ENCODE measurements around the gene STAT6.

Gene STAT6

GRCh38 chr12:57131896-57132744, 21.0 kb upstream of the STAT6 start:
- TF ChIP-seq, protein P1, sequence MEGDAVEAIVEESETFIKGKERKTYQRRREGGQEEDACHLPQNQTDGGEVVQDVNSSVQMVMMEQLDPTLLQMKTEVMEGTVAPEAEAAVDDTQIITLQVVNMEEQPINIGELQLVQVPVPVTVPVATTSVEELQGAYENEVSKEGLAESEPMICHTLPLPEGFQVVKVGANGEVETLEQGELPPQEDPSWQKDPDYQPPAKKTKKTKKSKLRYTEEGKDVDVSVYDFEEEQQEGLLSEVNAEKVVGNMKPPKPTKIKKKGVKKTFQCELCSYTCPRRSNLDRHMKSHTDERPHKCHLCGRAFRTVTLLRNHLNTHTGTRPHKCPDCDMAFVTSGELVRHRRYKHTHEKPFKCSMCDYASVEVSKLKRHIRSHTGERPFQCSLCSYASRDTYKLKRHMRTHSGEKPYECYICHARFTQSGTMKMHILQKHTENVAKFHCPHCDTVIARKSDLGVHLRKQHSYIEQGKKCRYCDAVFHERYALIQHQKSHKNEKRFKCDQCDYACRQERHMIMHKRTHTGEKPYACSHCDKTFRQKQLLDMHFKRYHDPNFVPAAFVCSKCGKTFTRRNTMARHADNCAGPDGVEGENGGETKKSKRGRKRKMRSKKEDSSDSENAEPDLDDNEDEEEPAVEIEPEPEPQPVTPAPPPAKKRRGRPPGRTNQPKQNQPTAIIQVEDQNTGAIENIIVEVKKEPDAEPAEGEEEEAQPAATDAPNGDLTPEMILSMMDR (conservative IDR thresholded peaks at IDR 0.05; ENCODE audit: control insufficient read depth, insufficient read depth, low read depth, low read length): no peak
- peak; percentile 76 for DNase-seq (ENCODE audit: low read depth)
- peak overlapping the region; percentile 59 for H3K4me3 ChIP-seq (ENCODE audit: control insufficient read depth, low read depth, low read length)

DNA sequence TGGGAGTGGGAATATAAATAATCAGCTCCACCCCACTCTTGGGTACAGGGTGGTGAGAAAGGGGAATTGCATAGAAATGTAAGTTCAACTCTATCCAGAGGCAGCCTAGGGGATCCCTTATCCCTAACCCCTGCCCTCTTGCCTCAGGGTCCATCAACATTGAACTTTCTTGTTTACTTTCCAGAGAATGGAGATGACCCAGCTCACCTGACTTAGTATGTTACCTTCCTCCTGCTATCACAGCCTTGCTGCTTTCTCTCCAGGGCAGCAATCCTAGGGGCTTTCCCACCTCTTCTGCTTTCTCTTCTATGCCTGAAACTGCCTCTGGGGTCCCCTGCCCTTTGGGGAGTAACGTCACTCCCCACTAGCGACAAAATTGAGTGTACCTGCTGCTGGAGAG, 19.8 kb upstream of the STAT6 start:
- H3K4me3 ChIP-seq (ENCODE audit: control insufficient read depth, low read depth, low read length): peak overlapping the region; percentile 59
- TF ChIP-seq, protein P1 (conservative IDR thresholded peaks at IDR 0.05; ENCODE audit: control insufficient read depth, insufficient read depth, low read depth, low read length): no peak
- no peak for DNase-seq (ENCODE audit: low read depth)

- DNase-seq (ENCODE audit: low read depth): peak; percentile 74
- TF ChIP-seq, protein P1 (conservative IDR thresholded peaks at IDR 0.05; ENCODE audit: control insufficient read depth, insufficient read depth, low read depth, low read length): no peak
- peak overlapping the region; percentile 59 for H3K4me3 ChIP-seq (ENCODE audit: control insufficient read depth, low read depth, low read length)
These were observed 18.7 kb upstream of the STAT6 start for GRCh38 chr12:57129889-57130288.

DNA sequence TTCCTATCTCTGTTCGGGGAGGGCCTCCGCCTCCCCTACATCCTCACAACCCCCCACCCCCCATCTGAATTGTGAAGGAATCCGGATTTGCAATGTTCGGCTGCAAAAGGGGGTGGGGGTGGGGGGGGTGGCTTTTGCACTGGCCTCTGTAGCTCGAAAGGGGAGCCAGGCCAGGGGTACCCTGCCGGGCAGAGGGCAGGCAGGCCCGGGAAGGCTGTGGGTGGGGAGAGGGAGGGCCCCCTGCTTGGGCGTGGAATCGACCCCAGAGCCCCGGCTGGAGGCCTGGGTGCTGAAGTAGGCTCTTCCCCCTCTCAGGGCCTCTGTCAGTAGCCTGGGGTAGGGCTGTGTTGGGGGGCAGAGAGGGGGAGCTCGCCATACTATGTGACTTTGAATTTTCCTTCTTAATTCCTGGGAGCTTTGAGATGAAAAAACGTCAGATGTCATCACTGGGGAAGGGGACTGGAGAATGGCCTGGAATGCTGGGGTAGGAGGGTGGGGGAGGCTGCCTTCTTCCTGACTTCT, 18.2 kb upstream of the STAT6 start:
- peak overlapping the region; percentile 59 for H3K4me3 ChIP-seq (ENCODE audit: control insufficient read depth, low read depth, low read length)
- DNase-seq (ENCODE audit: low read depth): no peak

DNA sequence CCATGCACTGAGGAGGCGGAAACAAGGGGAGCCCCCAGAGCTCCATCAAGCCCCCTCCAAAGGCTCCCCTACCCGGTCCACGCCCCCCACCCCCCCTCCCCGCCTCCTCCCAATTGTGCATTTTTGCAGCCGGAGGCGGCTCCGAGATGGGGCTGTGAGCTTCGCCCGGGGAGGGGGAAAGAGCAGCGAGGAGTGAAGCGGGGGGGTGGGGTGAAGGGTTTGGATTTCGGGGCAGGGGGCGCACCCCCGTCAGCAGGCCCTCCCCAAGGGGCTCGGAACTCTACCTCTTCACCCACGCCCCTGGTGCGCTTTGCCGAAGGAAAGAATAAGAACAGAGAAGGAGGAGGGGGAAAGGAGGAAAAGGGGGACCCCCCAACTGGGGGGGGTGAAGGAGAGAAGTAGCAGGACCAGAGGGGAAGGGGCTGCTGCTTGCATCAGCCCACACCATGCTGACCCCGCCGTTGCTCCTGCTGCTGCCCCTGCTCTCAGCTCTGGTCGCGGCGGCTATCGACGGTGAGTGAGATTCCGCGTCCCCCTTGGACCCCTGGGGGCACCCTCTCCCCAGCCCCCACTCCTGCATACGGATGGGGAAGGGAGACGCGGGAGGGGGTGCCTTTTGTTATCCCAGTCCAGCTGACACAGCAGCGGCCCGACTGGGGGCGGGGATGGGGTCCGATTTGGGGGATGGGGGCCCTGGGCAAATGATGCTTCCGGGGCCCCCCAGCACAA, 17.5 kb upstream of the STAT6 start:
- H3K4me3 ChIP-seq (ENCODE audit: control insufficient read depth, low read depth, low read length): peak overlapping the region; percentile 59
- DNase-seq (ENCODE audit: low read depth): no peak
- TF ChIP-seq, protein P1 (conservative IDR thresholded peaks at IDR 0.05; ENCODE audit: control insufficient read depth, insufficient read depth, low read depth, low read length): no peak

More for the DNA sequence above, 18.2 kb upstream of the STAT6 start:
- TF ChIP-seq, protein P1 (conservative IDR thresholded peaks at IDR 0.05; ENCODE audit: control insufficient read depth, insufficient read depth, low read depth, low read length): no peak

DNA sequence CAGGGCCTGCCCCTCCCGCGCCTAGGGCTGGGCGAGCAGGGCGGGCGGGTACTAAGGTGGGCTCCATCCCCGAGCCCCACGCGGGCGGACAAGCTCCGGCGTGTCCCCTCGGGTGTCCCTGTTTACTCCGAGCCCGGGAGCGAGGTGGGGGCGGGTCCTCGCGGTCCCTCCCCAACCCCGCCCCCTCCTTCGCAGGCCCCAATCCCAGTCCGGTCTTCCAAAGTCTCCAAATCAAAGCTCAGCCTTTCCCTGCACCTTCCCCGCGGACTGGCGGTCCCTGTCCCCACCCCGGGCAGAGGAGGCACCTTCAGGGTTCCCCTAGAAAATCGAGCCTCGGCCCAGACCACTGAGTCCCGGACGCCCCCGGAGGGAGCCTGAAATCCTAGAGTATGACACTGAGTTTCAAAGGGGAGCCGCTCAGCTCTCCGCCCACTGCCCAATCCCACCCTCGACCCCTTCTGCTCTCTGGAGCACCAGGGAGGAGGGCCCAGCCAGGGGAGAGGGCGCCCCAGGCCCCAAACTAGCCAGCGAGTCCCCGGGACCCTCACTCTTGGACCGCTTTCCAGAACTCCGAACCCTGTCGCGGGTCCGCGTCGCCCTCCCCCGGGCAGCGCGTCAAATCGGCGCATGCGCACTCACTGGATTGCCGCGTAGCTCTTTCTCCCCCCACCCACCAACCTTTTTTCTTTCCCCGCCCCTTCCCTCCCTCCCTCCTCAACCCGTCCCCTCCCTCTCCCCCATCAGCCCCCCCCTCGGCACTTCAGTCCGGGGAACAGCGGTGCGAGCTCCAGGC, 16.8 kb upstream of the STAT6 start, which contains the start of gene LRP1:
TSS of gene LRP1 (plus strand) at position 758 of the 793 bp plus-strand sequence. CDS start 482 bp downstream, outside the sequence.
- peak; percentile 84 for DNase-seq (ENCODE audit: low read depth)
- peak within 1 kb of the TSS; percentile 59 for H3K4me3 ChIP-seq (ENCODE audit: control insufficient read depth, low read depth, low read length)
- TF ChIP-seq, protein P1 (conservative IDR thresholded peaks at IDR 0.05; ENCODE audit: control insufficient read depth, insufficient read depth, low read depth, low read length): no peak
